A673 (cell line): ENCODE data around the gene TSPAN15. TPM values are rescaled to one million over a fixed set of nuclear protein-coding genes. Genes with fewer than 3 reads are reported as not detected.
A peak's percentile ranks its signal among the peaks of the same experiment; 100 is the strongest.

Experiments
- BruUV-seq: library from RNA; stranded (reverse); fragments of 400-500 nt; replicated peaks from 2 replicates; lab custom pipeline; 2021; lab: Mats Ljungman, UMichigan
- CTCF ChIA-PET: fragments of 300-600 bp; sonication (Branson Sonifier 250); formaldehyde crosslinking; loops from one replicate; lab custom pipeline; 2022; ENCODE audit warnings: antibody characterized with exemption; lab: Charles Lee
- POLR2A ChIA-PET: fragments of 300-600 bp; sonication (Branson Sonifier 250); formaldehyde crosslinking; loops from one replicate; lab custom pipeline; 2022; ENCODE audit warnings: antibody characterized with exemption; ENCODE audit not compliant: low non-redundant PET; lab: Charles Lee
- DNase-seq: peaks from one replicate; pipeline ENCODE4 v3.0.0-alpha.2; 2015; ENCODE audit warnings: low spot score
- H3K27ac ChIP-seq: fragments of 200-600 bp; sonication (generic); 2 replicates; pipeline ENCODE4 v1.5.1; 2016; ENCODE audit warnings: mixed run types, low read depth, mild to moderate bottlenecking, mixed read lengths, antibody characterized with exemption, low read length; ENCODE audit not compliant: poor library complexity, severe bottlenecking
- H3K27me3 ChIP-seq: fragments of 200-600 bp; sonication (generic); replicated peaks from 2 replicates; pipeline ENCODE4 v1.6.1; 2017; ENCODE audit warnings: mixed run types, low read depth, mild to moderate bottlenecking, mixed read lengths, antibody characterized with exemption, low read length; ENCODE audit not compliant: insufficient read depth, poor library complexity
- H3K36me3 ChIP-seq: fragments of 200-600 bp; sonication (generic); 2 replicates; pipeline ENCODE4 v1.6.1; 2016; ENCODE audit warnings: mixed run types, mild to moderate bottlenecking, mixed read lengths, antibody characterized with exemption, low read length; ENCODE audit not compliant: insufficient read depth, poor library complexity, severe bottlenecking
- H3K4me1 ChIP-seq: fragments of 200-600 bp; sonication (generic); 2 replicates; pipeline ENCODE4 v1.6.1; 2017; ENCODE audit warnings: mixed run types, mild to moderate bottlenecking, mixed read lengths, antibody characterized with exemption, low read length; ENCODE audit not compliant: insufficient read depth, poor library complexity, severe bottlenecking
- H3K4me3 ChIP-seq: fragments of 200-600 bp; sonication (generic); 2 replicates; pipeline ENCODE4 v1.5.1; 2016; ENCODE audit warnings: low read depth, mixed run types, mild to moderate bottlenecking, mixed read lengths, low read length; ENCODE audit not compliant: poor library complexity, severe bottlenecking
- H3K9me3 ChIP-seq: fragments of 200-600 bp; sonication (generic); 2 replicates; pipeline ENCODE4 v1.6.1; 2016; ENCODE audit warnings: mixed run types, low read depth, mild to moderate bottlenecking, mixed read lengths, antibody characterized with exemption, low read length; ENCODE audit not compliant: poor library complexity, severe bottlenecking
- CTCF ChIP-seq: fragments of 300-800, 200-600 bp; sonication (generic); conservative IDR thresholded peaks from 2 replicates; pipeline ENCODE4 v1.5.1; 2017; ENCODE audit warnings: low read depth, mild to moderate bottlenecking, antibody characterized with exemption, low read length, moderate library complexity, mixed read lengths
- EZH2 ChIP-seq: fragments of 200-600 bp; sonication (generic); IDR thresholded peaks from 2 replicates; pipeline ENCODE4 v1.6.1; 2017; ENCODE audit warnings: borderline replicate concordance, low read depth, mild to moderate bottlenecking, mixed read lengths, antibody characterized with exemption, low read length; ENCODE audit not compliant: poor library complexity, severe bottlenecking
- intact Hi-C: fragments of 100-400 bp; cut with micrococcal nuclease; formaldehyde crosslinking; loops from one replicate; pipeline ENCODE4 v1.10.0; 2022; ENCODE audit not compliant: unreplicated experiment
- total RNA-seq: library from RNA; stranded (reverse); gene quantifications from 2 replicates; pipeline ENCODE4 v1.2.3, GENCODE V29; 2021

The TSPAN15 gene
- total RNA-seq, 1 experiment from 2014 or later, result 2.1 TPM

GRCh38 chr10:69512901-69513300 is 61.6 kb downstream of the TSPAN15 start:
- TF ChIP-seq EZH2, result no peak
- TF ChIP-seq CTCF, result no peak
- Histone ChIP-seq H3K9me3 (no peaks in the 10 kb centered on the region), H3K27ac (no peak overlapping the region), H3K27me3 (peaks cover 34% of the 10 kb centered on the region), H3K4me1 (no peaks in the 10 kb centered on the region), H3K4me3 (no peak overlapping the region), H3K36me3 (no peaks in the 10 kb centered on the region)
- ChIA-PET POLR2A (no interaction called here), CTCF (no interaction called here)
- DNase-seq, result no peak
- intact Hi-C loops, result no loop called here
- BruUV-seq, result no TSS peak

- H3K36me3 ChIP-seq, result no peaks in the 10 kb centered on the region
- peaks cover 34% of the 10 kb centered on the region for H3K27me3 ChIP-seq
- POLR2A ChIA-PET, result no interaction called here
- CTCF ChIA-PET, result no interaction called here
- intact Hi-C loops, result no loop called here
- no peaks in the 10 kb centered on the region for H3K4me1 ChIP-seq
- no peak overlapping the region for H3K27ac ChIP-seq
- no TSS peak for BruUV-seq
- no peak for TF ChIP-seq EZH2
- TF ChIP-seq CTCF, result 0 out of 2 replicates have a peak, but pooled peaks have one; percentile 11
- no peak for DNase-seq
- H3K9me3 ChIP-seq, result no peaks in the 10 kb centered on the region
- no peak overlapping the region for H3K4me3 ChIP-seq
These were observed 62.4 kb downstream of the TSPAN15 start for GRCh38 chr10:69513617-69514016.

- ChIA-PET POLR2A (no interaction called here), CTCF (interaction anchor here (0.6 to 2.0 kb wide), 7 partner anchors 45 to 1362 kb away, joined by 3 to 13 read pairs (median 6); no protein-coding TSS in a partner anchor)
- intact Hi-C loops, result loop anchor here (1.0 to 5.0 kb wide), 3 partner anchors 124 to 397 kb away; no protein-coding TSS in a partner anchor
- DNase-seq, result peak; percentile 76
- TF ChIP-seq CTCF (peak; percentile 90), EZH2 (no peak)
- no peak overlapping the region for H3K27ac ChIP-seq
- H3K4me1 ChIP-seq, result no peaks in the 10 kb centered on the region
- H3K27me3 ChIP-seq, result peaks cover 29% of the 10 kb centered on the region
- BruUV-seq, result no TSS peak
- no peaks in the 10 kb centered on the region for H3K36me3 ChIP-seq
- no peaks in the 10 kb centered on the region for H3K9me3 ChIP-seq
- no peak overlapping the region for H3K4me3 ChIP-seq
These were observed 64.5 kb downstream of the TSPAN15 start for GRCh38 chr10:69515699-69516259.
